ENCODE results near the gene TGFBR3L. TPM values are rescaled to one million over a fixed set of nuclear protein-coding genes. Genes with fewer than 3 reads are reported as not detected.

Gene TGFBR3L
- total RNA-seq, 1 donor from 2014 or later = 1.2 TPM

DNA sequence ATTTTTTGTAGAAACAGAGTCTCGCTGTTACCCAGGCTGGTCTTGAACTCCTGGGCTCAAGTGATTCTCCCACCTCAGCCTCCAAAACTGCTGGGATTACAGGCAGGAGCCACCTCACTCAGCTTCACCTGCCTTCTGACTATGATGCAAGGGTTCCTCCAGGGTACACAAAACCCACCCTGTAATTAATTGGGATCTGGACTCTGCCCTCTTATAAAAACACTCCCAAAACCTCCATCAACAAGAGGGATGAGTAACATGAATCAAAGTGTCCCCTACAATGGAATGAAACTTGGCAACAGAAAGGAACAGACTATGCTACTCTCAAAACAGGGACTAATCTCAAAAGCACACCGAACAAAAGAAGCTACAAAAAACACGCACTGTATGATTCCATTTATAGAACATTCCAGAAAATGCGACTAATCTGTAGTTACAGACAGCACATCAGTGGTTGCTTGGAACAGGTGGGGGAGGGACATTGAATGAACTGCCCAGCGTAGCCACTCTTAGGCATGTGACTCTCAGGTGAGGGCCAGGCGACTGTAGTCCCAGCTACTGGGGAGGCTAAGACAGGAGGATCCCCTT lies 37.3 kb upstream of the TGFBR3L start:
- TF ChIP-seq, protein P1, sequence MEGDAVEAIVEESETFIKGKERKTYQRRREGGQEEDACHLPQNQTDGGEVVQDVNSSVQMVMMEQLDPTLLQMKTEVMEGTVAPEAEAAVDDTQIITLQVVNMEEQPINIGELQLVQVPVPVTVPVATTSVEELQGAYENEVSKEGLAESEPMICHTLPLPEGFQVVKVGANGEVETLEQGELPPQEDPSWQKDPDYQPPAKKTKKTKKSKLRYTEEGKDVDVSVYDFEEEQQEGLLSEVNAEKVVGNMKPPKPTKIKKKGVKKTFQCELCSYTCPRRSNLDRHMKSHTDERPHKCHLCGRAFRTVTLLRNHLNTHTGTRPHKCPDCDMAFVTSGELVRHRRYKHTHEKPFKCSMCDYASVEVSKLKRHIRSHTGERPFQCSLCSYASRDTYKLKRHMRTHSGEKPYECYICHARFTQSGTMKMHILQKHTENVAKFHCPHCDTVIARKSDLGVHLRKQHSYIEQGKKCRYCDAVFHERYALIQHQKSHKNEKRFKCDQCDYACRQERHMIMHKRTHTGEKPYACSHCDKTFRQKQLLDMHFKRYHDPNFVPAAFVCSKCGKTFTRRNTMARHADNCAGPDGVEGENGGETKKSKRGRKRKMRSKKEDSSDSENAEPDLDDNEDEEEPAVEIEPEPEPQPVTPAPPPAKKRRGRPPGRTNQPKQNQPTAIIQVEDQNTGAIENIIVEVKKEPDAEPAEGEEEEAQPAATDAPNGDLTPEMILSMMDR (IDR thresholded peaks at IDR 0.05) = no peak
- ATAC-seq (no peak), DNase-seq (no peak)
- Histone ChIP-seq H3K4me1 (peaks cover 3% of the 10 kb centered on the region), H3K27me3 (peaks cover 26% of the 10 kb centered on the region), H3K27ac (no peak overlapping the region), H3K9me3 (no peaks in the 10 kb centered on the region), H3K36me3 (no peaks in the 10 kb centered on the region), H3K4me3 (no peak overlapping the region)
- intact Hi-C loops (cut with DNase I) = no loop called here

DNA sequence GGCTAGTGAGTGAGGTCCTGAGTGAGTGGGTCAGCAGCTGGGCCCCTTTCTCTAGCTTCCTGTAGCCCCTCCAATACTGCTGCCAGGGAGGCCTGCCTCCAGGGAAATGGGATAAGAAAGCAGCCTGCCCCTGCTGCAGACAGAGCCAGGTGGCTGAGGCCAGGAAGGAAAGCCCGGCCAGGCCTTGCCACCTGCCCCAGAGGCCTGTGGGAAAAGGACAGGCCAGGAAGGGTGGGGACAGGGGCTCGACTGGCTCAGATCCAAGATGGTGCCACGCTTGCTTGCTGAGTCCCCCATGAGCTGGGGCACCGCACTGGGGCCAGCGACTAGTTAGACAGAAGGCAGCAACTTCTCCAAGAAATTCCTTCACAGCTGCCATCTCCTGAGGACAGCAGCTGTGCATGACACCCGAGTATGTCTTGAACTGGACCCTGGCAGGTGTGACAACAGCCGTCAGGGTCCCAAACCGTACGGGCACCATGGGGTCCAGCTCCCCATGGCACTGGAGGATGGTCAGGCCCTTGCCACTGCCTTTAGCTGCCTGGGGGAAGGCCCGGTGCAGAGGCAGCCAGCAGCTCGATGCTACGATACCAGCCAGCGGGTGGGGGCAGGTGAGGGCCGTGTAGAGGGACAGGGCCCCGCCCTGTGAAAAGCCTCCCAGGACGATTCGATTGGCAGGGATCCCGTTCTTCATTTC lies 35.4 kb upstream of the TGFBR3L start:
- intact Hi-C loops (cut with DNase I) = no loop called here
- Histone ChIP-seq H3K4me1 (peaks cover 3% of the 10 kb centered on the region), H3K27ac (no peak overlapping the region), H3K36me3 (no peaks in the 10 kb centered on the region), H3K27me3 (peaks cover 13% of the 10 kb centered on the region), H3K9me3 (no peaks in the 10 kb centered on the region), H3K4me3 (no peak overlapping the region)
- TF ChIP-seq, protein P1 (IDR thresholded peaks at IDR 0.05) = no peak
- no peak for ATAC-seq
- DNase-seq = no peak

DNA sequence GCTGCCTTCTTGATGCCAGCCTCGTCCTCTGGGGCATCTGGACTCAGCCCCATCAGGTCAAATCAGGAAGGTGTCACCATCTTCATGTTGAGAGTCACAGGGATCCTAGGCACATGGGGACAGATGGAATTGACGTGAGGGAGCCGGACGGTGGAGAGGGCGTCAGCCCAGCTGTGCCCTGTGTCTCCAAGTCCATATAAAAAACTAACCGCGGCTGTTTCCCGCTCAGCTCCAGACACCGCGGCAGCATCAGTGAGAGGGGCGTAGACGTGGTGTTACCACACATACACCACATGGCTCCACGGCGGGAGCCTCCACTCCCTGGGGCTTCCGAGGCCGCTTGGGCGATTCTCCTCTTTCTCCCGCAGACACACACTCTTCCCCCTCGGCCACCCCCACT lies 34.8 kb upstream of the TGFBR3L start:
- no peak overlapping the region for H3K4me3 ChIP-seq
- peaks cover 7% of the 10 kb centered on the region for H3K27me3 ChIP-seq
- H3K9me3 ChIP-seq = no peaks in the 10 kb centered on the region
- no peaks in the 10 kb centered on the region for H3K36me3 ChIP-seq
- no peak overlapping the region for H3K27ac ChIP-seq
- DNase-seq = no peak
- TF ChIP-seq, protein P1 (IDR thresholded peaks at IDR 0.05) = no peak
- intact Hi-C loops (cut with DNase I) = no loop called here
- H3K4me1 ChIP-seq = no peaks in the 10 kb centered on the region
- no peak for ATAC-seq

DNA sequence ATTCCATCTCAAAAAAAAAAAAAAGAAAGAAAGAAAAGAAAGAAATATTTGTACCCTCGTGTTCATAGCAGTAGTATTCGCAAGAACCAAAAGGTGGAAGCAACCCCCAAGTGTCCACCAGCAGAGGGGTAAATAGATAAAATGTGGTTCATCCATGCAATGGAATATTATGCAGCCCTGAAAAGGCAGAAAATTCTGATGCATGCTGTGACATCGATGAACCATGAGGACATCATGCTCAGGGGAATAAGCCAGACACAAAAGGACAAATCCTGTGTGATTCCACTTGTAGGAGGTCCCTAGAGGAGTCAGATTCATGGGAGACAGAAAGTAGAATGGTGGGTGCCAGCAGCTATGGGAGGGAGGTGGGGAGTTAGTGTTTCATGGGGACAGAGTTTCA lies 32.7 kb upstream of the TGFBR3L start:
- Histone ChIP-seq H3K4me3 (no peak overlapping the region), H3K4me1 (no peaks in the 10 kb centered on the region), H3K36me3 (no peaks in the 10 kb centered on the region), H3K27me3 (no peaks in the 10 kb centered on the region), H3K27ac (no peak overlapping the region), H3K9me3 (no peaks in the 10 kb centered on the region)
- no peak for ATAC-seq
- DNase-seq = no peak
- TF ChIP-seq, protein P1 (IDR thresholded peaks at IDR 0.05) = no peak
- intact Hi-C loops (cut with DNase I) = no loop called here

DNA sequence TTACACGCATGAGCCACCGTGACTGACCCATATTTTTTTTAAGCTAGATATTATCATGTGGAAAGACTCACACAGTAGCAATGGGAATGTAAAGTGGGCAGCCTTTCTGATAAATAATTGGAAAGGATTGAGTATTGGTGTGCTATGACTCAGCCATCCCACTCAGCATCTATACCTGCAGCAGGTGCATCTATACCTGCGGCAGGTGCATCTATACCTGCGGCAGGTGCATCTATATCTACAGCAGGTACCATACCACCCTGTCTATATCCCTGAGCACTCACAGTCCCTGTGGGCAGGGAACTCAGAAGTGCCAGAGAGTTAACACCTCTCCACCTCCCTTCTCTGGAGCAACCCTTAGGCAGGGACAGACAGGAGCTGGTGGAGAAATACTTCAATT lies 31.5 kb upstream of the TGFBR3L start:
- no peaks in the 10 kb centered on the region for H3K36me3 ChIP-seq
- peaks cover 2% of the 10 kb centered on the region for H3K4me1 ChIP-seq
- H3K27me3 ChIP-seq = peaks cover 8% of the 10 kb centered on the region
- no peak overlapping the region for H3K4me3 ChIP-seq
- no peak overlapping the region for H3K27ac ChIP-seq
- no peak for ATAC-seq
- H3K9me3 ChIP-seq = no peaks in the 10 kb centered on the region
- intact Hi-C loops (cut with DNase I) = no loop called here
- TF ChIP-seq, protein P1 (IDR thresholded peaks at IDR 0.05) = no peak
- DNase-seq = no peak
